ENCODE measurements around the gene LGALS8.

LGALS8 gene

DNA sequence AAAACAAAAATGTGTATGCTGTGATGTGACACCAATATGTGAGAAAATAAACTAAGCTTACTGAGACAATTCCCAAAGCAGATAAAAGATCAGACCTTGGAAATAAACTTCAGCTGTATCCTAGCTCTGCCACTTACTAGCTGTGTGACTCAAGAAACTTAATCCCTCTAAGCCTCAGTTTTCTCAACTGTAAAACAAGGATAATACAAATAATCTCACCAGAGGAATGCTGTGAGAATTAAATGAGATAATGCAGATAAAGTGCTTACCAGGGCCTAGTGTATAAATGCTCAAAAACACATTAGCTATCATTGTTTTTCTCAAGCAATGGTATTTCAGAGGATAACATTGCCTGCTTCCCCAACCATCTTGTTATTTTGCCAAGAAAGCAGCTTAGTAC is 78.4 kb downstream of the LGALS8 start:
- DNase-seq (ENCODE audit: low read depth) = no peak
